IMR-90 (cell line): ENCODE data around the gene PGAP1. TPM values are rescaled to one million over a fixed set of nuclear protein-coding genes. Genes with fewer than 3 reads are reported as not detected.

Experiments
- ATAC-seq: fragments of 200-7000 bp; cut with Tn5 transposase; 2 replicates; pipeline ENCODE4 v1.9.1; 2020; ENCODE audit warnings: low read depth, mild to moderate bottlenecking, moderate library complexity
- BruUV-seq: library from RNA; stranded (reverse); fragments of 400-500 nt; replicated peaks from 2 replicates; lab custom pipeline; 2021; lab: Mats Ljungman, UMichigan
- CTCF ChIA-PET: fragments of 300-600 bp; formaldehyde crosslinking; extraction: SDS; loops from one replicate; lab custom pipeline; 2021; ENCODE audit warnings: antibody characterized with exemption; lab: Yijun Ruan, JAX
- POLR2A ChIA-PET: fragments of 300-600 bp; sonication (Branson Sonifier 250); formaldehyde crosslinking; loops from one replicate; lab custom pipeline; 2022; ENCODE audit warnings: antibody characterized with exemption; ENCODE audit not compliant: unreplicated experiment; lab: Charles Lee
- DNase-seq: peaks from one replicate; pipeline ENCODE4 v3.0.0; 2013
- H2AFZ ChIP-seq: replicated peaks from 2 replicates; pipeline ENCODE3; 2013; ENCODE audit warnings: low read length, mild to moderate bottlenecking; ENCODE audit not compliant: poor library complexity
- H2AK5ac ChIP-seq: 2 replicates; pipeline ENCODE4 v1.6.1; 2013; ENCODE audit warnings: low read depth, low read length, inconsistent platforms
- H2AK9ac ChIP-seq: replicated peaks from 2 replicates; pipeline ENCODE3; 2013; ENCODE audit warnings: mild to moderate bottlenecking, low read depth, low read length, moderate library complexity; ENCODE audit not compliant: poor library complexity
- H2BK120ac ChIP-seq: 2 replicates; pipeline ENCODE4 v1.6.1; 2013; ENCODE audit warnings: low read depth, low read length, inconsistent platforms
- H2BK15ac ChIP-seq: 3 replicates; pipeline ENCODE4 v1.6.1; 2013; ENCODE audit warnings: low read depth, low read length, inconsistent platforms
- H2BK20ac ChIP-seq: 2 replicates; pipeline ENCODE4 v1.6.1; 2013; ENCODE audit warnings: low read depth, mild to moderate bottlenecking, inconsistent platforms, low read length, moderate library complexity
- H2BK5ac ChIP-seq: 2 replicates; pipeline ENCODE4 v1.6.1; 2013; ENCODE audit warnings: mild to moderate bottlenecking, low read depth, low read length, inconsistent platforms; ENCODE audit not compliant: poor library complexity, severe bottlenecking
- H3K14ac ChIP-seq: replicated peaks from 2 replicates; pipeline ENCODE4 v1.6.1; 2013; ENCODE audit warnings: low read depth, low read length, inconsistent platforms
- H3K18ac ChIP-seq: 2 replicates; pipeline ENCODE4 v1.6.1; 2013; ENCODE audit warnings: low read depth, low read length, control low read depth
- H3K23ac ChIP-seq: 2 replicates; pipeline ENCODE4 v1.6.1; 2013; ENCODE audit warnings: low read depth, low read length, inconsistent platforms
- H3K27ac ChIP-seq: 2 replicates; pipeline ENCODE4 v1.5.1; 2013; ENCODE audit warnings: mild to moderate bottlenecking, control low read depth, low read length; ENCODE audit not compliant: insufficient read depth
- H3K27me3 ChIP-seq: 2 replicates; pipeline ENCODE4 v1.6.1; 2013; ENCODE audit warnings: low read length; ENCODE audit not compliant: control insufficient read depth, insufficient read depth
- H3K36me3 ChIP-seq: 2 replicates; pipeline ENCODE4 v1.6.1; 2013; ENCODE audit warnings: low read length, mixed read lengths; ENCODE audit not compliant: control insufficient read depth, insufficient read depth
- H3K4ac ChIP-seq: 2 replicates; pipeline ENCODE4 v1.6.1; 2013; ENCODE audit warnings: low read depth, low read length, inconsistent platforms
- H3K4me1 ChIP-seq: 2 replicates; pipeline ENCODE4 v1.6.1; 2013; ENCODE audit warnings: low read length, mixed read lengths; ENCODE audit not compliant: control insufficient read depth, insufficient read depth
- H3K4me2 ChIP-seq: 2 replicates; pipeline ENCODE4 v1.6.1; 2013; ENCODE audit warnings: low read depth, mild to moderate bottlenecking, control low read depth, low read length, moderate library complexity
- H3K4me3 ChIP-seq: 2 replicates; pipeline ENCODE4 v1.5.1; 2013; ENCODE audit warnings: low read depth, mild to moderate bottlenecking, control low read depth, low read length, moderate library complexity; ENCODE audit not compliant: insufficient read depth
- H3K56ac ChIP-seq: 2 replicates; pipeline ENCODE4 v1.6.1; 2013; ENCODE audit warnings: low read length, inconsistent platforms; ENCODE audit not compliant: insufficient read depth; ENCODE audit errors: extremely low read depth
- H3K79me1 ChIP-seq, 2 experiments: 2 replicates each; pipeline ENCODE4 v1.6.1; 2013; ENCODE audit warnings: low read length in 2 of 2, inconsistent platforms in 1 of 2, low read depth in 1 of 2
- H3K9ac ChIP-seq: 2 replicates; pipeline ENCODE4 v1.6.1; 2013; ENCODE audit warnings: low read depth, low read length, control low read depth
- H3K9me1 ChIP-seq: 2 replicates; pipeline ENCODE4 v1.6.1; 2013; ENCODE audit warnings: low read length, inconsistent platforms; ENCODE audit not compliant: insufficient read depth
- H3K9me3 ChIP-seq: 2 replicates; pipeline ENCODE4 v1.6.1; 2013; ENCODE audit warnings: low read length; ENCODE audit not compliant: control insufficient read depth, insufficient read depth
- H4K20me1 ChIP-seq: 2 replicates; pipeline ENCODE4 v1.6.1; 2013; ENCODE audit warnings: low read length, inconsistent platforms; ENCODE audit not compliant: insufficient read depth
- H4K5ac ChIP-seq: 2 replicates; pipeline ENCODE4 v1.6.1; 2013; ENCODE audit warnings: mild to moderate bottlenecking, low read depth, low read length, control low read depth
- H4K8ac ChIP-seq, 2 experiments: 2 replicates each; pipeline ENCODE4 v1.6.1; 2013; ENCODE audit warnings: low read depth in 2 of 2, low read length in 2 of 2, control low read depth in 1 of 2, inconsistent platforms in 1 of 2
- H4K91ac ChIP-seq: 2 replicates; pipeline ENCODE4 v1.6.1; 2013; ENCODE audit warnings: low read depth, low read length, inconsistent platforms; ENCODE audit not compliant: insufficient read depth
- ELK1 ChIP-seq: fragments of 150-350 bp; IDR thresholded peaks from 2 replicates; pipeline ENCODE4 v1.6.1; 2016; ENCODE audit warnings: low read depth, mild to moderate bottlenecking, low read length, moderate library complexity, borderline replicate concordance
- RFX5 ChIP-seq: IDR thresholded peaks from 2 replicates; pipeline ENCODE4 v1.8.0; 2012; ENCODE audit warnings: low read depth, mild to moderate bottlenecking, low read length, moderate library complexity
- SMC3 ChIP-seq: fragments of 150-350 bp; IDR thresholded peaks from 2 replicates; pipeline ENCODE4 v1.6.1; 2016; ENCODE audit warnings: low read depth, mild to moderate bottlenecking, antibody characterized with exemption, low read length, moderate library complexity
- WGBS, 2 experiments: methylation state at CpG; one replicate each; pipeline versions ENCODE4 v1.1.5 to v1.1.7; 2013; ENCODE audit warnings: missing lambda C conversion rate in 2 of 2; ENCODE audit not compliant: insufficient read length in 1 of 2; ENCODE audit errors: extremely low coverage in 2 of 2; 5-methylcytosine and 5-hydroxymethylcytosine counted together
- dilution Hi-C: fragments of 300-500 bp; cut with HindIII; formaldehyde crosslinking; loops from one replicate; pipeline ENCODE4 v1.14.3; 2018; ENCODE audit warnings: low sequenced_read_pairs; ENCODE audit not compliant: unreplicated experiment
- in situ Hi-C: fragments of 300-500 bp; cut with MboI; formaldehyde crosslinking; loops from 3 replicates; pipeline ENCODE4 v1.14.3; 2019; ENCODE audit warnings: low sequenced_read_pairs, inconsistent platforms, mixed read lengths
- intact Hi-C: fragments of 100-400 bp; cut with micrococcal nuclease; formaldehyde crosslinking; loops from 2 replicates; pipeline ENCODE4 v1.10.0; 2022
- polyA plus RNA-seq, 3 experiments: library from polyadenylated mRNA; depleted of rRNA; stranded (reverse); fragments of >200 nt; gene quantifications; 2 replicates each; pipeline ENCODE4 v1.2.3, GENCODE V29; 2012; ENCODE audit warnings: low replicate concordance in 1 of 3
- total RNA-seq: library from RNA; depleted of rRNA; stranded (reverse); fragments of >200 nt; gene quantifications from 2 replicates; pipeline ENCODE4 v1.2.3, GENCODE V29; 2012

Gene PGAP1
- total and polyA plus RNA-seq, 2 of the 4 experiments (the other 2 are of a cell fraction), result 1.9 to 5.7 TPM

GRCh38 chr2:196931555-196931954 is 5.0 kb upstream of the PGAP1 start:
- H2AK5ac ChIP-seq, result no peak overlapping the region
- no peak overlapping the region for H2BK120ac ChIP-seq
- WGBS, 2 experiments, result no CpG with 5 or more reads among the region's 2 CpGs
- H2AK9ac ChIP-seq, result no peak overlapping the region
- H2BK15ac ChIP-seq, result no peak overlapping the region
- no peak overlapping the region for H4K91ac ChIP-seq
- intact Hi-C loops, result no loop called here
- no peak for ATAC-seq
- no peaks in the 10 kb centered on the region for H3K9me3 ChIP-seq
- no peak overlapping the region for H3K14ac ChIP-seq
- no peaks in the 10 kb centered on the region for H3K36me3 ChIP-seq
- no peak overlapping the region for H3K56ac ChIP-seq
- no peaks in the 10 kb centered on the region for H4K20me1 ChIP-seq
- H2AFZ ChIP-seq, result no peak overlapping the region
- H3K9me1 ChIP-seq, result no peaks in the 10 kb centered on the region
- POLR2A ChIA-PET, result no interaction called here
- H3K27ac ChIP-seq, result no peak overlapping the region
- CTCF ChIA-PET, result no interaction called here
- DNase-seq, result no peak
- no peak overlapping the region for H3K9ac ChIP-seq
- BruUV-seq, result no TSS peak
- H3K4me3 ChIP-seq, result no peak overlapping the region
- no peak overlapping the region for H3K23ac ChIP-seq
- H3K18ac ChIP-seq, result no peak overlapping the region
- no peaks in the 10 kb centered on the region; the same call in 1 of the 2 replicates for H3K27me3 ChIP-seq
- H3K79me1 ChIP-seq, result no peaks in the 10 kb centered on the region
- no peak overlapping the region for H3K4me2 ChIP-seq
- H3K4me1 ChIP-seq, result no peaks in the 10 kb centered on the region; the same call in 1 of the 2 replicates
- H2BK20ac ChIP-seq, result no peak overlapping the region
- in situ Hi-C loops, result no loop called here
- dilution Hi-C loops, result no loop called here
- TF ChIP-seq SMC3 (no peak), RFX5 (no peak), ELK1 (no peak)
- no peak overlapping the region for H3K4ac ChIP-seq
- H4K8ac ChIP-seq, result no peak overlapping the region
- no peak overlapping the region for H4K5ac ChIP-seq
- H2BK5ac ChIP-seq, result no peak overlapping the region
